Hepatocyte (in vitro differentiated cells): ENCODE data around the gene AQP1. TPM values are rescaled to one million over a fixed set of nuclear protein-coding genes. Genes with fewer than 3 reads are reported as not detected.

Experiments
- DNase-seq: peaks from one replicate; pipeline ENCODE4 v3.0.0-alpha.2; 2016; ENCODE audit warnings: low spot score
- H2AFZ ChIP-seq: fragments of 200-600 bp; sonication (generic); 2 replicates; pipeline ENCODE4 v1.6.0; 2016; ENCODE audit warnings: antibody characterized with exemption, mild to moderate bottlenecking
- H3K27ac ChIP-seq: fragments of 200-600 bp; sonication (generic); 2 replicates; pipeline ENCODE4 v1.5.1; 2016; ENCODE audit warnings: mild to moderate bottlenecking
- H3K27me3 ChIP-seq: fragments of 200-600 bp; sonication (generic); 2 replicates; pipeline ENCODE4 v1.6.1; 2016
- H3K36me3 ChIP-seq: fragments of 200-600 bp; sonication (generic); replicated peaks from 2 replicates; pipeline ENCODE4 v1.5.1; 2016; ENCODE audit warnings: low read depth; ENCODE audit not compliant: insufficient read depth
- H3K4me1 ChIP-seq: fragments of 200-600 bp; sonication (generic); 2 replicates; pipeline ENCODE4 v1.5.1; 2016; ENCODE audit warnings: mild to moderate bottlenecking, moderate library complexity; ENCODE audit not compliant: insufficient read depth
- H3K4me2 ChIP-seq: fragments of 200-600 bp; sonication (generic); 2 replicates; pipeline ENCODE4 v1.6.0; 2016
- H3K4me3 ChIP-seq: fragments of 200-600 bp; sonication (generic); 2 replicates; pipeline ENCODE4 v1.5.1; 2016; ENCODE audit warnings: mild to moderate bottlenecking
- H3K79me2 ChIP-seq: fragments of 200-600 bp; sonication (generic); 2 replicates; pipeline ENCODE4 v1.6.0; 2017; ENCODE audit warnings: mild to moderate bottlenecking
- H3K9me2 ChIP-seq: fragments of 200-600 bp; sonication (generic); replicated peaks from 2 replicates; pipeline ENCODE4 v1.6.0; 2017; ENCODE audit warnings: mild to moderate bottlenecking; ENCODE audit not compliant: insufficient read depth
- H3K9me3 ChIP-seq: fragments of 200-600 bp; sonication (generic); 2 replicates; pipeline ENCODE4 v1.5.1; 2016; ENCODE audit warnings: low read depth, mild to moderate bottlenecking
- H4K20me1 ChIP-seq: fragments of 200-600 bp; sonication (generic); 2 replicates; pipeline ENCODE4 v1.6.0; 2016; ENCODE audit warnings: mild to moderate bottlenecking; ENCODE audit not compliant: insufficient read depth, poor library complexity, severe bottlenecking
- EZH2 ChIP-seq: fragments of 200-600 bp; sonication (generic); IDR thresholded peaks from 2 replicates; pipeline ENCODE4 v1.6.1; 2016; ENCODE audit warnings: antibody characterized with exemption, mild to moderate bottlenecking, borderline replicate concordance
- EZH2phosphoT487 ChIP-seq: fragments of 200-600 bp; sonication (generic); IDR thresholded peaks from one replicate; pipeline ENCODE4 v1.6.1; 2018; ENCODE audit warnings: antibody characterized with exemption, mild to moderate bottlenecking, low read depth, moderate library complexity; ENCODE audit not compliant: unreplicated experiment, severe bottlenecking
- WGBS: methylation state at CpG from one replicate; pipeline ENCODE4 v1.1.6; 2016; ENCODE audit warnings: low lambda C conversion rate; ENCODE audit errors: missing lambda C conversion rate; 5-methylcytosine and 5-hydroxymethylcytosine counted together
- polyA plus RNA-seq: library from polyadenylated mRNA; unstranded; fragments of >200 nt; fragmentation: Nextera tagmentation; extraction: Ambion mirVana; gene quantifications from 2 replicates; pipeline ENCODE4 v1.2.1, GENCODE V29; 2016
- total RNA-seq: library from RNA; depleted of rRNA; stranded (reverse); fragments of >200 nt; gene quantifications from 2 replicates; pipeline ENCODE4 v1.2.3, GENCODE V29; 2014
- TF ChIP-seq, protein P1 (sequence below): fragments of 200-600 bp; sonication (generic); IDR thresholded peaks from 2 replicates; pipeline ENCODE4 v1.5.1; 2016; ENCODE audit warnings: antibody characterized with exemption, mild to moderate bottlenecking; ENCODE audit not compliant: poor library complexity

Gene AQP1
- total and polyA plus RNA-seq, 2 experiments from 2014 or later, result 124 to 183 TPM

GRCh38 chr7:30913821-30914515, 2.3 kb downstream of the AQP1 start:
- no peak overlapping the region for H2AFZ ChIP-seq
- no peaks in the 10 kb centered on the region for H3K36me3 ChIP-seq
- no peak for TF ChIP-seq EZH2
- TF ChIP-seq EZH2phosphoT487, result no peak
- TF ChIP-seq, protein P1, sequence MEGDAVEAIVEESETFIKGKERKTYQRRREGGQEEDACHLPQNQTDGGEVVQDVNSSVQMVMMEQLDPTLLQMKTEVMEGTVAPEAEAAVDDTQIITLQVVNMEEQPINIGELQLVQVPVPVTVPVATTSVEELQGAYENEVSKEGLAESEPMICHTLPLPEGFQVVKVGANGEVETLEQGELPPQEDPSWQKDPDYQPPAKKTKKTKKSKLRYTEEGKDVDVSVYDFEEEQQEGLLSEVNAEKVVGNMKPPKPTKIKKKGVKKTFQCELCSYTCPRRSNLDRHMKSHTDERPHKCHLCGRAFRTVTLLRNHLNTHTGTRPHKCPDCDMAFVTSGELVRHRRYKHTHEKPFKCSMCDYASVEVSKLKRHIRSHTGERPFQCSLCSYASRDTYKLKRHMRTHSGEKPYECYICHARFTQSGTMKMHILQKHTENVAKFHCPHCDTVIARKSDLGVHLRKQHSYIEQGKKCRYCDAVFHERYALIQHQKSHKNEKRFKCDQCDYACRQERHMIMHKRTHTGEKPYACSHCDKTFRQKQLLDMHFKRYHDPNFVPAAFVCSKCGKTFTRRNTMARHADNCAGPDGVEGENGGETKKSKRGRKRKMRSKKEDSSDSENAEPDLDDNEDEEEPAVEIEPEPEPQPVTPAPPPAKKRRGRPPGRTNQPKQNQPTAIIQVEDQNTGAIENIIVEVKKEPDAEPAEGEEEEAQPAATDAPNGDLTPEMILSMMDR, result no peak
- H3K79me2 ChIP-seq, result no peaks in the 10 kb centered on the region
- H3K27me3 ChIP-seq, result no peaks in the 10 kb centered on the region
- no peaks in the 10 kb centered on the region for H4K20me1 ChIP-seq
- DNase-seq, result peak; percentile 47
- peak overlapping the region; percentile 51 for H3K27ac ChIP-seq
- H3K4me2 ChIP-seq, result peak overlapping the region; percentile 46
- H3K9me2 ChIP-seq, result no peaks in the 10 kb centered on the region
- 89% methylated on average over 16 of the region's 16 CpGs for WGBS
- H3K4me1 ChIP-seq, result peaks cover 30% of the 10 kb centered on the region
- no peaks in the 10 kb centered on the region for H3K9me3 ChIP-seq
- no peak overlapping the region for H3K4me3 ChIP-seq

DNA sequence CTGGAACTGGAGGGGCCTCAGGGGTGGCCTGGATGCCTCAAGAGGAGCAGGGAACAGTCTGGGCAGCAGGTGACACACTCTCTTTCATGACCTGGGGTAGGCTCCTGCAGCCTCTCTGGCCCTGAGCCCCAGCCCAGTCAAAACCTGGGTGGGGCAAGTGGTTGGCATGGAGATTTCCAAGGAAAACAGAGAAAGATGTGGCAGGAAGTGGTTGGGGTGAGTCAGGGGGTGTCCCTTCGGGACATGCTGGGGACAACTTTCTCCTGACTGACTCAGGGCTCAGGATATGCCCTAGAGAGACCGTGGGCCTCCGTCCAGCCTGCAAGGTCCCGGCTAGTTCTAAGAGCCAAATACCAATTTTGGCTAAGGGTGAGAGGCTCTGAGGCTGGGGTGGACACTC, 2.9 kb downstream of the AQP1 start:
- Histone ChIP-seq H3K4me1 (peaks cover 30% of the 10 kb centered on the region), H3K4me2 (peak overlapping the region; percentile 46), H3K79me2 (no peaks in the 10 kb centered on the region), H3K9me3 (no peaks in the 10 kb centered on the region), H3K36me3 (no peaks in the 10 kb centered on the region), H3K4me3 (no peak overlapping the region), H3K27me3 (no peaks in the 10 kb centered on the region), H3K27ac (peak overlapping the region; percentile 51), H2AFZ (no peak overlapping the region), H3K9me2 (no peaks in the 10 kb centered on the region), H4K20me1 (no peaks in the 10 kb centered on the region)
- no peak for TF ChIP-seq EZH2
- TF ChIP-seq EZH2phosphoT487, result no peak
- TF ChIP-seq, protein P1, result no peak
- WGBS, result 81% methylated on average over 4 of the region's 4 CpGs
- DNase-seq, result no peak

DNA sequence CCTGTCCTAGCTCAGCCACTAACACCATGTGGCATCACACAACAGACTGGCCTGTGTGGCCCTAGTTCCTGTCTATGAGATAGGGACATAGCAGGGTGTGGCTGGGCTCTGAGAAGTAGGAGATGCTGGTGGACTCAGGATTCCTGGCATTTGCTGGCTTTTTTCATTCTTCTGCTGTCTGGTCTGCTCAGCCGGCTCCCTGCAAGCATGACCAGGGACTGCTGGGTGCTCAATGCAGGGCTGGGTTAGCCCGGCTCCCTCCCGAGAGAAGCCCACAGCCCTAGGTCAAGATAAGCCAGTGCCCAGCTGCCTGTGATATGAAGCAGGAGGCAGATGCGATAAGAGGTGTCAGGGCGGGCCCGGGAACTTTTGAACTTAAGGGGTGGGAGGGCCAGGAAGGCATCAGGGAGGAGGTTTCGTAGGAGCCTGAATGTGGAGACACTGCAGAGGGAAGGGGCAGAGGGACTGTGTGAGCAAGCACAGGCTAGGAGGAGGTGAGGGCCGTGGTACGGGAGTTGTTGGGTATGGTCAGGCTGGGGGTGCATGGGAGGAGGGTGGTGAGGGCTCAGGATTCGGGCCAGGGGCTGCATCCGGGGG, 3.5 kb downstream of the AQP1 start:
- peak overlapping the region; percentile 46 for H3K4me2 ChIP-seq
- H3K4me1 ChIP-seq, result peaks cover 30% of the 10 kb centered on the region
- H3K9me2 ChIP-seq, result no peaks in the 10 kb centered on the region
- H3K4me3 ChIP-seq, result no peak overlapping the region
- H3K79me2 ChIP-seq, result no peaks in the 10 kb centered on the region
- H2AFZ ChIP-seq, result no peak overlapping the region
- no peaks in the 10 kb centered on the region for H3K9me3 ChIP-seq
- H3K36me3 ChIP-seq, result no peaks in the 10 kb centered on the region
- 47% methylated on average over 9 of the region's 11 CpGs for WGBS
- DNase-seq, result no peak
- H3K27ac ChIP-seq, result no peak overlapping the region
- no peak for TF ChIP-seq EZH2
- TF ChIP-seq, protein P1, result no peak
- no peak for TF ChIP-seq EZH2phosphoT487
- no peaks in the 10 kb centered on the region for H3K27me3 ChIP-seq
- H4K20me1 ChIP-seq, result no peaks in the 10 kb centered on the region
